ENCODE data around the gene PAPPA2.

DNA sequence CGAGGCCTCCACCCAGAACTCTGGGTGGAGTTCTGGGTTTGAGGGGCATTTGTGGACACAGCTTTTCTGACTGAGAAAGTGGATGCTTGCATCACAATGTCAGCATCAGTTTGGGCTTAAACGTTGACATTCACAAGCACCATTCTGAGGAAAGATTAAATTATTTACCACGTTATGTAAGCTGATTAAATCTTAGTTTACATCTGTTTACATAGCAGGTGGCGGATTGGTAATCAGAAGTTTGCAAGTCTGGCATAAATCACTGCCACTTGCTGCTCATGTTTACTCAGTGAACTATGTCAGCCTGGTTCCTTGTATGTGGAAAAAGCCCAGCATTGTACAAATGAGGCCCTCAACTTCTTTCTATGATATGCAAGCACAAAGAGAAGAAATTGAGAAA is 310.1 kb downstream of the PAPPA2 start:
- no peak for TF ChIP-seq EZH2 (IDR thresholded peaks at IDR 0.05; ENCODE audit: low read length, missing control alignments)
- TF ChIP-seq, protein P1, sequence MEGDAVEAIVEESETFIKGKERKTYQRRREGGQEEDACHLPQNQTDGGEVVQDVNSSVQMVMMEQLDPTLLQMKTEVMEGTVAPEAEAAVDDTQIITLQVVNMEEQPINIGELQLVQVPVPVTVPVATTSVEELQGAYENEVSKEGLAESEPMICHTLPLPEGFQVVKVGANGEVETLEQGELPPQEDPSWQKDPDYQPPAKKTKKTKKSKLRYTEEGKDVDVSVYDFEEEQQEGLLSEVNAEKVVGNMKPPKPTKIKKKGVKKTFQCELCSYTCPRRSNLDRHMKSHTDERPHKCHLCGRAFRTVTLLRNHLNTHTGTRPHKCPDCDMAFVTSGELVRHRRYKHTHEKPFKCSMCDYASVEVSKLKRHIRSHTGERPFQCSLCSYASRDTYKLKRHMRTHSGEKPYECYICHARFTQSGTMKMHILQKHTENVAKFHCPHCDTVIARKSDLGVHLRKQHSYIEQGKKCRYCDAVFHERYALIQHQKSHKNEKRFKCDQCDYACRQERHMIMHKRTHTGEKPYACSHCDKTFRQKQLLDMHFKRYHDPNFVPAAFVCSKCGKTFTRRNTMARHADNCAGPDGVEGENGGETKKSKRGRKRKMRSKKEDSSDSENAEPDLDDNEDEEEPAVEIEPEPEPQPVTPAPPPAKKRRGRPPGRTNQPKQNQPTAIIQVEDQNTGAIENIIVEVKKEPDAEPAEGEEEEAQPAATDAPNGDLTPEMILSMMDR (conservative IDR thresholded peaks at IDR 0.05 in 1 of 2, IDR thresholded peaks at IDR 0.05 in 1 of 2; ENCODE audit: low read depth in 1 of 2, low read length in 2 of 2), result no peak

Data from fibroblast of lung (primary cell).